Right cardiac atrium (tissue), 5 donors: ENCODE results near the gene ADGB. TPM values are rescaled to one million over a fixed set of nuclear protein-coding genes. Genes with fewer than 3 reads are reported as not detected.
"Not testable (repeated sequence)": the region's sequence is repeated elsewhere in the genome, so short reads cannot be mapped to it uniquely, and the experiment has no call there.

Source experiments
- ATAC-seq, 2 donors: fragments of 200-7000 bp; cut with Tn5 transposase; one replicate each; pipeline versions ENCODE4 v1.8.0 to v1.9.1; 2020; ENCODE audit warnings: moderate library complexity in 2 of 2, mild to moderate bottlenecking in 1 of 2
- DNase-seq, 3 donors: peaks; one replicate each; pipeline ENCODE4 v3.0.0-alpha.2; 2020
- H3K27ac ChIP-seq: one replicate; pipeline ENCODE4 v1.5.1; 2013; ENCODE audit warnings: mild to moderate bottlenecking, low read length, control low read depth, moderate library complexity
- H3K27me3 ChIP-seq: one replicate; pipeline ENCODE4 v1.6.1; 2013; ENCODE audit not compliant: control insufficient read depth, insufficient read depth
- H3K4me1 ChIP-seq: one replicate; pipeline ENCODE4 v1.6.1; 2013; ENCODE audit warnings: low read length; ENCODE audit not compliant: control insufficient read depth, insufficient read depth
- H3K4me3 ChIP-seq: one replicate; pipeline ENCODE4 v1.5.1; 2013; ENCODE audit warnings: low read length, control low read depth
- H3K9me3 ChIP-seq: one replicate; pipeline ENCODE4 v1.6.1; 2013; ENCODE audit warnings: low read length; ENCODE audit not compliant: control insufficient read depth
- WGBS: extraction: QIAGEN DNeasy Blood & Tissue Kit; methylation state at CpG from one replicate; pipeline ENCODE4 v1.1.7; 2013; 5-methylcytosine and 5-hydroxymethylcytosine counted together
- intact Hi-C, 4 donors: fragments of 100-400 bp; cut with DNase I; formaldehyde crosslinking; loops; one replicate each; pipeline versions ENCODE4 v1.11.0 to v1.14.0; 2022 to 2023
- polyA plus RNA-seq: library from polyadenylated mRNA; stranded (reverse); fragments of 200-250 nt; gene quantifications from one replicate; pipeline ENCODE4 v1.2.3, GENCODE V29; 2013
- total RNA-seq, 4 donors: library from RNA; stranded (reverse); fragmentation: NEBNext Ultra II Directional; extraction: Animal tissue kit (Norgen Biotek cat#: 25700); gene quantifications; one replicate each; pipeline ENCODE4 v1.2.1, GENCODE V29; 2021
- donor health status: healthy with polysubstance abuse.
- donor health status: DM: no; HTN: yes; CAD: no.
- donor health status: DM: no; HTN: no; CAD: no.
- donor health status: DM: no; HTN: yes; CAD: no; lungs with severe emphysema.
- donor health status: DM: yes; HTN: yes; CAD: no.

The ADGB gene
- total and polyA plus RNA-seq, 5 donors, result not detected

GRCh38 chr6:146767632-146768031 is 168.9 kb downstream of the ADGB start:
- Histone ChIP-seq H3K4me3 (no peak overlapping the region), H3K4me1 (no peaks in the 10 kb centered on the region), H3K9me3 (no peaks in the 10 kb centered on the region), H3K27me3 (no peaks in the 10 kb centered on the region), H3K27ac (no peak overlapping the region)
- intact Hi-C loops, result no loop called here
- 50% methylated on average over 1 of the region's 1 CpG for WGBS
- ATAC-seq (no peak), DNase-seq (no peak)

DNA sequence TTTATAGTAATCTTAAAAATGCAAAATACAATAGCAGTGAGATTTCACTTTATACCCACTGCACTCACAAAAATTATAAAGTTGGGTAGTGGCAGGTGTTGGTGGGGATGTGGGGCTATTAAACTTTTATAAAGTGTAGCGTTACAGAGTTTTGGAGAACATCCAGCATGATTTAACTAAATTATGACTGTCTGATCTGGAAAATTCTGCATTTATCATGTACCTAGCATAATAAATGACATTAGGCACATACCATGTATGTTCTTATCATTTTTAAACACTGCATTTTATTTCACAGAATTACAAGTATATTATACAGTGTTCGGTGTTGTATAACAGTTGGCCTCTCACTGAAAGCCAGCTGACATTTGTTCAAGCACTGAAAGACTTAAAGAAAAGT is 169.9 kb downstream of the ADGB start:
- no peak for DNase-seq
- no peaks in the 10 kb centered on the region for H3K27me3 ChIP-seq
- no peak overlapping the region for H3K27ac ChIP-seq
- no peaks in the 10 kb centered on the region for H3K4me1 ChIP-seq
- H3K4me3 ChIP-seq, result no peak overlapping the region
- WGBS, result 72% methylated on average over 2 of the region's 2 CpGs
- intact Hi-C loops, result no loop called here
- no peak for ATAC-seq
- H3K9me3 ChIP-seq, result no peaks in the 10 kb centered on the region

DNA sequence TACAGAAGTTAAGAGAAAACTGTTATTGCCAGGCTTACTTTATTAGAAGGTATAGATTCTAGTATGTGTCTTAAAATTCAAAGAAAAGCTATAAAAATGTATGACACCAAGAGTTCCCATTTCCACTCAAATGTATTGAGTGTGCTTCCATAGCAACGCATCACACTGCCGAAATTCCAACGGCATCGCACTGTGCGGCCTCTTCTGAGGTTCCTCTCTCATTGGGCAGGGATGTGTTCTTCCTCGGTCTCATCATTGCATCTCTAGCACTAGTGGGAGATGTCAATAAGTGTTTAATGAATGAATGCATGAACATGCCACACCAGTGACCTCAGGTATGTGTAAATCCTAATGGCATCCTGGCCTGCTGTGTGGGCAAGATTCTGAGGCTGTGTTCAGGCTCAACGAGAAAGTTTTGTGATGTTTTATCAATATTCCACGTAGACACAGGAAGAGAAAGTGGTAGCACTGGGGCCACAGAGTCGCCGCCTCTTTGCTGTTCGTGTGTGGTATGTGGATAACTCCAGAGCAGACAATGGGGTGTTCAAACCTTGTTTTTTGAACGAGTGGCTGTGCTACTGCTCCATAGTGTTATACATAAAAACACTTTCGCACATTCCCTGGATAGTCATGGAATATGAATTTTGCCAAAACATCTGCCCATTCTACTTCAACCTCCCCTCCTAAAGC is 171.6 kb downstream of the ADGB start:
- ATAC-seq, result peak in 1 of 2 donors; percentile 33
- Histone ChIP-seq H3K9me3 (no peaks in the 10 kb centered on the region), H3K27me3 (no peaks in the 10 kb centered on the region), H3K4me1 (no peaks in the 10 kb centered on the region), H3K27ac (no peak overlapping the region), H3K4me3 (no peak overlapping the region)
- intact Hi-C loops, result no loop called here
- WGBS, result 80% methylated on average over 13 of the region's 13 CpGs
- DNase-seq, result peak in 1 of 3 donors; percentile 57

- Histone ChIP-seq H3K9me3 (no peaks in the 10 kb centered on the region), H3K27me3 (no peaks in the 10 kb centered on the region), H3K4me3 (no peak overlapping the region), H3K27ac (no peak overlapping the region), H3K4me1 (no peaks in the 10 kb centered on the region)
- peak; percentile 44 to 69 (median 66) for DNase-seq
- ATAC-seq, result peak; percentile 62 to 89
- 62% methylated on average over 14 of the region's 14 CpGs for WGBS
- intact Hi-C loops, result no loop called here
Measured at GRCh38 chr6:146770965-146771735, 172.4 kb downstream of the ADGB start.

GRCh38 chr6:146775220-146775619 is 176.4 kb downstream of the ADGB start:
- no peak for DNase-seq

GRCh38 chr6:146781836-146782235 is 183.1 kb downstream of the ADGB start:
- no peaks in the 10 kb centered on the region for H3K27me3 ChIP-seq
- WGBS, result 81% methylated on average over 3 of the region's 3 CpGs
- no peak overlapping the region for H3K4me3 ChIP-seq
- no peak overlapping the region for H3K27ac ChIP-seq
- DNase-seq, result no peak
- no peak for ATAC-seq
- H3K4me1 ChIP-seq, result no peaks in the 10 kb centered on the region
- no peaks in the 10 kb centered on the region for H3K9me3 ChIP-seq
- intact Hi-C loops, result no loop called here

More at GRCh38 chr6:146775220-146775619, 176.4 kb downstream of the ADGB start:
- no peaks in the 10 kb centered on the region for H3K27me3 ChIP-seq
- intact Hi-C loops, result no loop called here
- no peak overlapping the region for H3K27ac ChIP-seq
- H3K9me3 ChIP-seq, result no peaks in the 10 kb centered on the region
- no peaks in the 10 kb centered on the region for H3K4me1 ChIP-seq
- ATAC-seq, result no peak
- H3K4me3 ChIP-seq, result no peak overlapping the region

DNA sequence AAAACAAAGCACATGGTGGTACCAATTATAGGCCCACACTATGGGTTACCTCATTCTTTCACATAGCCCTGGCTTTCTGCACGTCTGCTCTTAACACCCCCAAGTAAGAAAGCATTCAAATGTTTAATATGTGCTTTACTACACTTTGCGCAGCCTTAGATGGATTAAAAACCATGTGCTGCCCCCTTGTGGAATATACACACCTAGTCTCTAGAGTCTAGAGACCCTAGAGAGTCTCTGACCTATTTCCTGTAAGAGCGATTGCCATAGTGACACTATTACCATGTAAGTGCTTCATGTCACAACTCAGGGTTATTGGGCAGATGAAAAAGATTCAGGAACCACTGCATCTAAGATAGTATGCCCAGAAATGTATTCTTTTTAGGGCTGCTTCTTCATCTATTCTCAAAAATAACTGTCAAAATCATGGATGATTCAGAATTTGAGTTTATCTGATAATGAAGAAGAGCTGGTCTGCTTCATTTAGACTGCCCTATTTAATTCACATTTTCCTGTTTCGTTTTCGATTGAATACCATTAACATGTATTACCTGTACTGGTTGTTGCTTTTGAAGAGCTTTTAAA is 186.3 kb downstream of the ADGB start:
- no peak overlapping the region for H3K4me3 ChIP-seq
- no peaks in the 10 kb centered on the region for H3K4me1 ChIP-seq
- DNase-seq (no peak), ATAC-seq (peak in 1 of 2 donors; percentile 64)
- no peaks in the 10 kb centered on the region for H3K27me3 ChIP-seq
- 44% methylated on average over 5 of the region's 5 CpGs for WGBS
- intact Hi-C loops, result no loop called here
- no peak overlapping the region for H3K27ac ChIP-seq
- no peaks in the 10 kb centered on the region for H3K9me3 ChIP-seq

DNA sequence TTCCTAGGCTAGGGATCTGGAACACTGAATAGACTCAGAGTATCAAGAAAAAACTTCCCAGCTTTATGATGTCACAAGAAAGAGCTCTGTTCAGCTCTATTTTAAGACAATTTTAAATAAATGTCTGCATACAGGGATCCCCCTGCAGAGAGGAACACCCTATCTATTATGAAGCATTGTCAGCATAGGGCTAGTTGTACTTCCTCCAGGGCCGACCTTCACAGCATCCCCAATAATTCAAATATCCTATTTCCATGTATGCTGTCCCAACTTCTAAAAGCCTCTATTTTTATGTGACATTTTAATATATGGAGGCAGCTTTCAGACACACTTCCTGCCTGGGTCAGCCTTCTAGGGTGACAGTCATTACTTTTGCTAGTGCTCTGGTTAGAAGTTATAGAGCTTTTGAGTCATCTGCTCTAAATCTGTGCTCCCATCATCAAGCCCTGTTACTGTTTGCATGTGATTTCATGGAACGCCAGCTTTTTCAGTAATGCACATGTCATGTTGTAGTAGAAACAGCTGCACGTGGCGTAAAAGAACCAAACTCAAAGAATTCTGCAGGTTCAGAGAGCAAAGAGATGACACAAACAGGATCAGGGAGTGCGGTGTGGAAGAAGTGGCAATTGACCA is 189.2 kb downstream of the ADGB start:
- Histone ChIP-seq H3K4me3 (no peak overlapping the region), H3K4me1 (no peaks in the 10 kb centered on the region), H3K9me3 (no peaks in the 10 kb centered on the region), H3K27me3 (no peaks in the 10 kb centered on the region), H3K27ac (no peak overlapping the region)
- 75% methylated on average over 5 of the region's 5 CpGs for WGBS
- ATAC-seq (no peak), DNase-seq (no peak)
- intact Hi-C loops, result no loop called here

- no peak for ATAC-seq
- no peaks in the 10 kb centered on the region for H3K4me1 ChIP-seq
- H3K4me3 ChIP-seq, result no peak overlapping the region
- H3K27ac ChIP-seq, result no peak overlapping the region
- intact Hi-C loops, result no loop called here
- H3K27me3 ChIP-seq, result no peaks in the 10 kb centered on the region
- no peak for DNase-seq
- H3K9me3 ChIP-seq, result no peaks in the 10 kb centered on the region
- 88% methylated on average over 4 of the region's 4 CpGs for WGBS
Measured at GRCh38 chr6:146790561-146791091, 191.9 kb downstream of the ADGB start.

DNA sequence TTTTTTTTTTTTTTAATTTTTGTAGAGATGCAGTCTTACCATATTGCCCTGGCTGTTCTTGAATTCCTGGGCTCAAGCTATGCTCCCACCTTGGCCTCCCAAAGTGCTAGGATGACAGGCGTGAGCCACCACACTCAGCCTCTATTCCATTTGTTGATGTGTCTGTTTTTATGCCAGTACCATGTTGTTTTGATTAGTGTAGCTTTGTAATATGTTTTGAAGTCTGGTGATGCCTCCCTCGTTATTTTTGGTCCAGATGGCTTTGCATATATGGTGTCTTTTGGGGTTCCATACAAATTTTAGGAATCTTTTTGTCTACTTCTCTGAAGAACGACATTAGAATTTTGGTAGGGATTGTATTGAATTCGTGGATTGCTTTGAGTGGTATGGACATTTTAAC is 193.2 kb downstream of the ADGB start:
- no peak for ATAC-seq
- intact Hi-C loops, result no loop called here
- H3K4me3 ChIP-seq, result no peak overlapping the region
- no peaks in the 10 kb centered on the region for H3K4me1 ChIP-seq
- 70% methylated on average over 4 of the region's 4 CpGs for WGBS
- H3K27ac ChIP-seq, result no peak overlapping the region
- H3K27me3 ChIP-seq, result no peaks in the 10 kb centered on the region
- no peaks in the 10 kb centered on the region for H3K9me3 ChIP-seq
- DNase-seq, result no peak

GRCh38 chr6:146793218-146793617 is 194.4 kb downstream of the ADGB start:
- 62% methylated on average over 2 of the region's 2 CpGs for WGBS
- H3K4me1 ChIP-seq, H3K27me3 ChIP-seq, H3K27ac ChIP-seq, ATAC-seq, intact Hi-C loops, H3K9me3 ChIP-seq, H3K4me3 ChIP-seq, DNase-seq: not testable (repeated sequence)
